Measurements from ENCODE around the gene FAM222A. TPM values are rescaled to one million over a fixed set of nuclear protein-coding genes. Genes with fewer than 3 reads are reported as not detected.
A peak's percentile ranks its signal among the peaks of the same experiment; 100 is the strongest.

FAM222A gene
- total and polyA plus RNA-seq, 12 donors = 9.2 to 57.8 (median 25.3) TPM

GRCh38 chr12:109777544-109777943, 63.9 kb downstream of the FAM222A start:
- DNase-seq = peak in 3 of 7 donors; percentile 48 to 55 (median 52)
- Histone ChIP-seq H3K4me3 (no peak overlapping the region), H3K27me3 (no peaks in the 10 kb centered on the region), H3K4me1 (replicated peaks in 1 of 2) (peaks cover 0 to 17% of the 10 kb centered on the region in 2 donors), H3K27ac (no peak overlapping the region), H3K9me3 (replicated peaks in 1 of 3) (no peaks in the 10 kb centered on the region), H3K36me3 (replicated peaks in 1 of 2) (no peaks in the 10 kb centered on the region)
- TF ChIP-seq POLR2A (IDR thresholded peaks at IDR 0.05) = no peak
- no peak for TF ChIP-seq CTCF (IDR thresholded peaks at IDR 0.05)
- WGBS, 4 donors = 28 to 35% (median 31%) methylated on average over 5 of the region's 5 CpGs
- intact Hi-C loops (cut with DNase I) = loop anchor here (2.0 to 10.0 kb wide), 4 partner anchors 181 to 353 kb away; no protein-coding TSS in a partner anchor

GRCh38 chr12:109778684-109779083, 65.1 kb downstream of the FAM222A start:
- Histone ChIP-seq H3K27ac (no peak overlapping the region), H3K36me3 (replicated peaks in 1 of 2) (no peaks in the 10 kb centered on the region), H3K4me1 (replicated peaks in 1 of 2) (peaks cover 0 to 5% of the 10 kb centered on the region in 2 donors), H3K27me3 (no peaks in the 10 kb centered on the region), H3K9me3 (replicated peaks in 1 of 3) (no peaks in the 10 kb centered on the region), H3K4me3 (no peak overlapping the region)
- WGBS, 4 donors = 49 to 100% (median 86%) methylated on average over 1 of the region's 1 CpG
- intact Hi-C loops (cut with DNase I) = loop anchor here (5.0 to 10.0 kb wide), 3 partner anchors 254 to 354 kb away; no protein-coding TSS in a partner anchor
- DNase-seq = no peak
- no peak for TF ChIP-seq CTCF (IDR thresholded peaks at IDR 0.05)
- TF ChIP-seq POLR2A (IDR thresholded peaks at IDR 0.05) = no peak

GRCh38 chr12:109779382-109779781, 65.8 kb downstream of the FAM222A start:
- Histone ChIP-seq H3K9me3 (replicated peaks in 1 of 3) (no peaks in the 10 kb centered on the region), H3K4me1 (replicated peaks in 1 of 2) (no peaks in the 10 kb centered on the region), H3K36me3 (replicated peaks in 1 of 2) (no peaks in the 10 kb centered on the region), H3K4me3 (no peak overlapping the region), H3K27me3 (no peaks in the 10 kb centered on the region), H3K27ac (no peak overlapping the region)
- TF ChIP-seq POLR2A (IDR thresholded peaks at IDR 0.05) = no peak
- TF ChIP-seq CTCF (IDR thresholded peaks at IDR 0.05) = no peak
- 66 to 90% (median 79%) methylated on average over 6 of the region's 6 CpGs for WGBS, 4 donors
- DNase-seq = no peak
- intact Hi-C loops (cut with DNase I) = loop anchor here (5.0 to 10.0 kb wide), 3 partner anchors 255 to 355 kb away; no protein-coding TSS in a partner anchor

- Histone ChIP-seq H3K4me3 (no peak overlapping the region), H3K27ac (no peak overlapping the region), H3K36me3 (replicated peaks in 1 of 2) (no peaks in the 10 kb centered on the region), H3K27me3 (no peaks in the 10 kb centered on the region), H3K9me3 (replicated peaks in 1 of 3) (no peaks in the 10 kb centered on the region), H3K4me1 (replicated peaks in 1 of 2) (no peaks in the 10 kb centered on the region)
- TF ChIP-seq CTCF (IDR thresholded peaks at IDR 0.05) (no peak), POLR2A (IDR thresholded peaks at IDR 0.05) (no peak)
- WGBS, 4 donors = 78 to 84% (median 82%) methylated on average over 8 to 10 of the region's 10 CpGs
- intact Hi-C loops (cut with DNase I) = no loop called here
- DNase-seq = no peak
These were observed 68.2 kb downstream of the FAM222A start for GRCh38 chr12:109781668-109782325.
